ENCODE data around the gene LUM. TPM values are rescaled to one million over a fixed set of nuclear protein-coding genes. Genes with fewer than 3 reads are reported as not detected.

LUM gene
- total RNA-seq, 1 experiment from 2014 or later, result not detected

GRCh38 chr12:91123236-91123916, 12.1 kb upstream of the LUM start:
- no peaks in the 10 kb centered on the region for H3K4me1 ChIP-seq (ENCODE audit: insufficient read depth, low read length)
- no peak overlapping the region for H3T11ph ChIP-seq (ENCODE audit: low read length)
- H3K18ac ChIP-seq (ENCODE audit: insufficient read length, low read depth, low read length), result no peak overlapping the region
- no peak overlapping the region for H3K27ac ChIP-seq (ENCODE audit: insufficient read length, low read depth, low read length)
- no peaks in the 10 kb centered on the region for H3K9me3 ChIP-seq (ENCODE audit: control insufficient read depth, low read depth, low read length)
- H3K56ac ChIP-seq (ENCODE audit: insufficient read length, low read depth, low read length), result no peak overlapping the region
- H4K20me1 ChIP-seq (ENCODE audit: control insufficient read depth, insufficient read depth, insufficient read length), result no peaks in the 10 kb centered on the region
- no peaks in the 10 kb centered on the region for H3K23me2 ChIP-seq (ENCODE audit: insufficient read length, low read depth, low read length, poor library complexity, severe bottlenecking)
- DNase-seq, result no peak
- Mint-ChIP-seq H3K4me1 (no peaks in the 10 kb centered on the region), H3K9me3 (no peaks in the 10 kb centered on the region), H3K4me3 (no peak overlapping the region), H3K27ac (no peak overlapping the region), H3K27me3 (ENCODE audit: low read depth) (no peaks in the 10 kb centered on the region), H3K36me3 (ENCODE audit: insufficient read depth in 1 of 3, low read depth in 3 of 3) (no peaks in the 10 kb centered on the region)
- H3K79me1 ChIP-seq (ENCODE audit: insufficient read depth, low read depth, low read length, poor library complexity, severe bottlenecking), result no peaks in the 10 kb centered on the region
- WGBS (ENCODE audit: extremely low coverage, insufficient read length, low lambda C conversion rate), result no CpG with 5 or more reads among the region's 5 CpGs
- no peak overlapping the region for H4K91ac ChIP-seq (ENCODE audit: insufficient read length, low read depth, low read length)
- H3K23ac ChIP-seq (ENCODE audit: insufficient read length, low read depth, low read length), result no peak overlapping the region
- no peak overlapping the region for H4K8ac ChIP-seq (replicated peaks; ENCODE audit: insufficient read length, low read depth, low read length)
- no peak overlapping the region for H3K9ac ChIP-seq (ENCODE audit: extremely low read depth, insufficient read length, low read length)
- H2BK5ac ChIP-seq (ENCODE audit: insufficient read length, low read length), result no peak overlapping the region
- no peak overlapping the region for H2BK120ac ChIP-seq (ENCODE audit: low read depth, low read length, poor library complexity, severe bottlenecking)
- H3K79me2 ChIP-seq (ENCODE audit: insufficient read depth, low read length), result no peaks in the 10 kb centered on the region
- no peak overlapping the region for H3K14ac ChIP-seq (ENCODE audit: insufficient read depth, low read length)
- TF ChIP-seq CTCF (conservative IDR thresholded peaks at IDR 0.05), result no peak
- no peaks in the 10 kb centered on the region for H3K27me3 ChIP-seq (ENCODE audit: insufficient read depth, low read length)
- H2AK5ac ChIP-seq (ENCODE audit: insufficient read length, low read length), result no peak overlapping the region
- H2BK15ac ChIP-seq (ENCODE audit: low read depth, low read length), result no peak overlapping the region
- H3K4me2 ChIP-seq (ENCODE audit: insufficient read depth, insufficient read length, low read length), result no peak overlapping the region
- H4K5ac ChIP-seq (ENCODE audit: insufficient read length, low read depth, low read length), result no peak overlapping the region
- H2BK20ac ChIP-seq (ENCODE audit: low read depth, low read length, poor library complexity, severe bottlenecking), result no peak overlapping the region
- no peak overlapping the region for H2AFZ ChIP-seq (ENCODE audit: low read length)
- H3K4ac ChIP-seq (ENCODE audit: low read depth, low read length), result no peak overlapping the region
- H2BK12ac ChIP-seq (ENCODE audit: insufficient read length, low read depth, low read length), result no peak overlapping the region

Measured in H9 (cell line).